CD4-positive, alpha-beta memory T cell (primary cell): ENCODE data around the gene PRKRIP1. TPM values are rescaled to one million over a fixed set of nuclear protein-coding genes. Genes with fewer than 3 reads are reported as not detected.

ENCODE experiments used
- CTCF ChIA-PET: fragments of 350-600 bp; sonication (Branson Sonifier 250); formaldehyde crosslinking; loops from one replicate; lab custom pipeline; 2021; ENCODE audit warnings: inconsistent platforms; ENCODE audit not compliant: partially characterized antibody; lab: Charles Lee
- POLR2A ChIA-PET: fragments of 350-600 bp; sonication (Branson Sonifier 250); formaldehyde crosslinking; loops from one replicate; lab custom pipeline; 2021; ENCODE audit not compliant: partially characterized antibody; lab: Charles Lee
- DNase-seq, 5 donors: peaks; one replicate each; pipeline versions ENCODE4 v3.0.0 to v3.0.0-alpha.2; 2020 to 2022; ENCODE audit warnings: mixed read lengths in 1 of 5
- H3K27ac ChIP-seq: one replicate; pipeline ENCODE4 v1.7.0; 2013; ENCODE audit warnings: low read depth, low read length
- H3K27me3 ChIP-seq: 2 replicates; pipeline ENCODE4 v1.7.0; 2013; ENCODE audit warnings: mild to moderate bottlenecking, low read length, moderate library complexity; ENCODE audit not compliant: insufficient read depth
- H3K36me3 ChIP-seq: 2 replicates; pipeline ENCODE4 v1.7.0; 2013; ENCODE audit warnings: mild to moderate bottlenecking, low read length, moderate library complexity; ENCODE audit not compliant: insufficient read depth
- H3K4me1 ChIP-seq: 2 replicates; pipeline ENCODE4 v1.7.0; 2013; ENCODE audit warnings: mild to moderate bottlenecking, low read length, moderate library complexity; ENCODE audit not compliant: insufficient read depth
- H3K4me3 ChIP-seq, 2 donors: one replicate each; pipeline ENCODE4 v1.7.0; 2013; ENCODE audit warnings: low read length in 2 of 2, mild to moderate bottlenecking in 1 of 2
- H3K9me3 ChIP-seq, 2 donors: one replicate each; pipeline ENCODE4 v1.7.0; 2013; ENCODE audit warnings: low read length in 2 of 2, control low read depth in 1 of 2; ENCODE audit not compliant: control insufficient read depth in 1 of 2
- H3K27ac Mint-ChIP-seq, 7 donors: one replicate each; pipeline ENCODE4 v1.8.0; 2020 to 2021; ENCODE audit warnings: mixed read lengths in 7 of 7, mild to moderate bottlenecking in 6 of 7, inconsistent platforms in 3 of 7, moderate library complexity in 3 of 7
- H3K27me3 Mint-ChIP-seq, 2 donors: one replicate each; pipeline ENCODE4 v1.8.0; 2020 to 2021; ENCODE audit warnings: mixed read lengths in 2 of 2
- H3K36me3 Mint-ChIP-seq, 2 donors: one replicate each; pipeline ENCODE4 v1.8.0; 2020 to 2021; ENCODE audit warnings: mixed read lengths in 2 of 2, inconsistent platforms in 1 of 2, mild to moderate bottlenecking in 1 of 2
- H3K4me1 Mint-ChIP-seq, 4 donors: one replicate each; pipeline ENCODE4 v1.8.0; 2020 to 2021; ENCODE audit warnings: mixed read lengths in 4 of 4, mild to moderate bottlenecking in 1 of 4
- H3K4me3 Mint-ChIP-seq, 8 donors: one replicate each; pipeline ENCODE4 v1.8.0; 2020 to 2021; ENCODE audit warnings: mixed read lengths in 8 of 8, mild to moderate bottlenecking in 7 of 8, moderate library complexity in 6 of 8, inconsistent platforms in 3 of 8
- H3K9me3 Mint-ChIP-seq, 8 donors: one replicate each; pipeline ENCODE4 v1.8.0; 2020 to 2021; ENCODE audit warnings: mixed read lengths in 8 of 8, mild to moderate bottlenecking in 5 of 8, inconsistent platforms in 3 of 8, moderate library complexity in 1 of 8
- intact Hi-C: fragments of 100-400 bp; cut with micrococcal nuclease; formaldehyde crosslinking; loops from one replicate; pipeline ENCODE4 v1.15.1; 2023
- polyA plus RNA-seq, 2 donors: library from polyadenylated mRNA; unstranded; fragments of 300-500 nt; fragmentation: Illumina TruSeq; gene quantifications; one replicate each; pipeline ENCODE4 v1.2.3, GENCODE V29; 2021
- total RNA-seq, 2 experiments: library from RNA; stranded (reverse); gene quantifications; one replicate each; pipeline ENCODE4 v1.2.3, GENCODE V29; 2021

Gene PRKRIP1
- total and polyA plus RNA-seq, 4 experiments from 2014 or later: 9.7 to 47.6 (median 32.4) TPM

- peak; percentile 57 to 74 (median 68) for DNase-seq
- Mint-ChIP-seq H3K9me3 (peaks cover 0 to 2% (median 0%) of the 10 kb centered on the region in 8 donors), H3K27ac (peak overlapping the region; percentile 92 to 97 (median 95)), H3K4me3 (peak overlapping the region; percentile 55 to 93 (median 85)), H3K4me1 (peaks cover 37 to 70% (median 52%) of the 10 kb centered on the region in 4 donors), H3K27me3 (no peaks in the 10 kb centered on the region), H3K36me3 (peaks cover 21 to 39% of the 10 kb centered on the region in 2 donors)
- peak overlapping the region; percentile 61 for H3K27ac ChIP-seq
- peaks cover 17% of the 10 kb centered on the region for H3K36me3 ChIP-seq
- intact Hi-C loops: loop anchor here (1.0 kb wide), 1 partner anchor 11 kb away; no protein-coding TSS in a partner anchor
- POLR2A ChIA-PET: interaction anchor here (1.0 to 16.6 kb wide), 10 partner anchors 9 to 52 kb away, joined by 3 to 496 read pairs (median 5); partner anchors contain the start of genes ALKBH4, LRWD1, ORAI2 and PRKRIP1
- H3K27me3 ChIP-seq: no peaks in the 10 kb centered on the region
- H3K9me3 ChIP-seq: no peaks in the 10 kb centered on the region
- CTCF ChIA-PET: interaction anchor here (0.7 to 9.8 kb wide), 11 partner anchors 9 to 50 kb away, joined by 3 to 134 read pairs (median 10); partner anchors contain the start of genes ALKBH4, LRWD1 and ORAI2
- H3K4me1 ChIP-seq: peaks cover 69% of the 10 kb centered on the region
- peak overlapping the region; percentile 8 to 25 for H3K4me3 ChIP-seq
Measured at GRCh38 chr7:102415685-102416225, 19.6 kb downstream of the PRKRIP1 start.

- H3K27me3 ChIP-seq: no peaks in the 10 kb centered on the region
- Mint-ChIP-seq H3K27ac (peak overlapping the region; percentile 92 to 97 (median 95)), H3K27me3 (no peaks in the 10 kb centered on the region), H3K4me1 (peaks cover 40 to 75% (median 56%) of the 10 kb centered on the region in 4 donors), H3K9me3 (peaks cover 0 to 2% (median 0%) of the 10 kb centered on the region in 8 donors), H3K4me3 (peak overlapping the region in 7 of 8 donors; percentile 78 to 93 (median 85)), H3K36me3 (peaks cover 20 to 38% of the 10 kb centered on the region in 2 donors)
- DNase-seq: no peak
- intact Hi-C loops: loop anchor here (1.0 kb wide), 1 partner anchor 10 kb away; no protein-coding TSS in a partner anchor
- H3K4me1 ChIP-seq: peaks cover 75% of the 10 kb centered on the region
- peak overlapping the region in 1 of 2 donors; percentile 8 for H3K4me3 ChIP-seq
- peak overlapping the region; percentile 61 for H3K27ac ChIP-seq
- ChIA-PET POLR2A (interaction anchor here (1.0 to 16.6 kb wide), 9 partner anchors 10 to 52 kb away, joined by 3 to 496 read pairs (median 6); partner anchors contain the start of genes ALKBH4, LRWD1, ORAI2 and PRKRIP1), CTCF (interaction anchor here (0.7 to 9.8 kb wide), 8 partner anchors 10 to 49 kb away, joined by 3 to 134 read pairs (median 17); partner anchors contain the start of genes ALKBH4, LRWD1 and ORAI2)
- H3K36me3 ChIP-seq: peaks cover 17% of the 10 kb centered on the region
- no peaks in the 10 kb centered on the region for H3K9me3 ChIP-seq
Measured at GRCh38 chr7:102416406-102416805, 20.2 kb downstream of the PRKRIP1 start.

GRCh38 chr7:102417105-102417504 is 20.9 kb downstream of the PRKRIP1 start:
- CTCF ChIA-PET: interaction anchor here (0.8 to 9.8 kb wide), 5 partner anchors 9 to 33 kb away, joined by 3 to 134 read pairs (median 36); no protein-coding TSS in a partner anchor
- H3K4me3 ChIP-seq: no peak overlapping the region
- POLR2A ChIA-PET: interaction anchor here (0.8 to 16.6 kb wide), 4 partner anchors 12 to 47 kb away, joined by 3 to 496 read pairs (median 4); partner anchors contain the start of genes ALKBH4 and ORAI2
- H3K9me3 ChIP-seq: no peaks in the 10 kb centered on the region
- Mint-ChIP-seq H3K4me3 (peak overlapping the region; percentile 22 to 93 (median 77)), H3K36me3 (peaks cover 25 to 33% of the 10 kb centered on the region in 2 donors), H3K27ac (peak overlapping the region; percentile 92 to 97 (median 95)), H3K4me1 (peaks cover 40 to 75% (median 56%) of the 10 kb centered on the region in 4 donors), H3K9me3 (no peaks in the 10 kb centered on the region), H3K27me3 (no peaks in the 10 kb centered on the region)
- H3K4me1 ChIP-seq: peaks cover 80% of the 10 kb centered on the region
- H3K27ac ChIP-seq: peak overlapping the region; percentile 61
- intact Hi-C loops: no loop called here
- DNase-seq: peak; percentile 40 to 69 (median 45)
- peaks cover 17% of the 10 kb centered on the region for H3K36me3 ChIP-seq
- no peaks in the 10 kb centered on the region for H3K27me3 ChIP-seq

GRCh38 chr7:102418592-102418991 is 22.4 kb downstream of the PRKRIP1 start:
- Mint-ChIP-seq H3K4me3 (peak overlapping the region in 2 of 8 donors; percentile 4 to 16), H3K4me1 (peaks cover 38 to 67% (median 51%) of the 10 kb centered on the region in 4 donors), H3K9me3 (no peaks in the 10 kb centered on the region), H3K27ac (peak overlapping the region; percentile 89 to 97 (median 92)), H3K27me3 (no peaks in the 10 kb centered on the region), H3K36me3 (peaks cover 25 to 27% of the 10 kb centered on the region in 2 donors)
- no peak for DNase-seq
- Histone ChIP-seq H3K27me3 (no peaks in the 10 kb centered on the region), H3K4me1 (peaks cover 76% of the 10 kb centered on the region), H3K27ac (peak overlapping the region; percentile 61), H3K36me3 (peaks cover 6% of the 10 kb centered on the region), H3K9me3 (no peaks in the 10 kb centered on the region), H3K4me3 (no peak overlapping the region)
- intact Hi-C loops: no loop called here
- ChIA-PET CTCF (interaction anchor here (1.7 to 9.8 kb wide), 3 partner anchors 12 to 31 kb away, joined by 5 to 134 read pairs (median 47); no protein-coding TSS in a partner anchor), POLR2A (interaction anchor here (0.9 to 16.6 kb wide), 3 partner anchors 11 to 20 kb away, joined by 3 to 496 read pairs (median 4); partner anchors contain the start of gene ORAI2)

GRCh38 chr7:102421706-102422240 is 25.6 kb downstream of the PRKRIP1 start:
- CTCF ChIA-PET: no interaction called here
- no peaks in the 10 kb centered on the region for H3K27me3 Mint-ChIP-seq
- no peaks in the 10 kb centered on the region for H3K9me3 ChIP-seq
- intact Hi-C loops: no loop called here
- H3K9me3 Mint-ChIP-seq: peaks cover 0 to 4% (median 0%) of the 10 kb centered on the region in 8 donors
- no peak for DNase-seq
- H3K36me3 ChIP-seq: peaks cover 6% of the 10 kb centered on the region
- H3K4me3 Mint-ChIP-seq: peak overlapping the region in 1 of 8 donors; percentile 41
- H3K4me1 Mint-ChIP-seq: peaks cover 45 to 73% (median 57%) of the 10 kb centered on the region in 4 donors
- H3K27ac Mint-ChIP-seq: peak overlapping the region in 2 of 7 donors; percentile 46 to 76
- peaks cover 32 to 35% of the 10 kb centered on the region in 2 donors for H3K36me3 Mint-ChIP-seq
- H3K27ac ChIP-seq: no peak overlapping the region
- H3K4me1 ChIP-seq: peaks cover 82% of the 10 kb centered on the region
- H3K4me3 ChIP-seq: no peak overlapping the region
- POLR2A ChIA-PET: interaction anchor here (0.6 to 16.0 kb wide), 3 partner anchors 10 to 12 kb away, joined by 5 to 496 read pairs (median 8); partner anchors contain the start of gene ORAI2
- no peaks in the 10 kb centered on the region for H3K27me3 ChIP-seq

GRCh38 chr7:102424129-102424551 is 28.0 kb downstream of the PRKRIP1 start:
- Histone ChIP-seq H3K4me1 (peaks cover 82% of the 10 kb centered on the region), H3K9me3 (no peaks in the 10 kb centered on the region), H3K27me3 (no peaks in the 10 kb centered on the region), H3K4me3 (no peak overlapping the region), H3K27ac (peak overlapping the region; percentile 98), H3K36me3 (no peaks in the 10 kb centered on the region)
- Mint-ChIP-seq H3K4me1 (peaks cover 44 to 75% (median 56%) of the 10 kb centered on the region in 4 donors), H3K36me3 (peaks cover 23 to 34% of the 10 kb centered on the region in 2 donors), H3K27ac (peak overlapping the region; percentile 100), H3K4me3 (peak overlapping the region in 4 of 8 donors; percentile 32 to 86 (median 46)), H3K9me3 (peaks cover 0 to 4% (median 0%) of the 10 kb centered on the region in 8 donors), H3K27me3 (no peaks in the 10 kb centered on the region)
- intact Hi-C loops: no loop called here
- ChIA-PET POLR2A (interaction anchor here (3.1 to 16.0 kb wide), 2 partner anchors 10 to 12 kb away, joined by 29 to 496 read pairs; partner anchors contain the start of gene ORAI2), CTCF (interaction anchor here (0.9 kb wide), 1 partner anchor 9 kb away, joined by 4 read pairs; no protein-coding TSS in a partner anchor)
- no peak for DNase-seq
